ENCODE results near the gene ARID1B. TPM values are rescaled to one million over a fixed set of nuclear protein-coding genes. Genes with fewer than 3 reads are reported as not detected.
A peak's percentile ranks its signal among the peaks of the same experiment; 100 is the strongest.

The ARID1B gene
- total and polyA plus RNA-seq, 9 of the 15 experiments (the other 6 are each of a cell fraction or from before 2014, with no cell fraction given), result 12.5 to 50.5 (median 25.8) TPM

DNA sequence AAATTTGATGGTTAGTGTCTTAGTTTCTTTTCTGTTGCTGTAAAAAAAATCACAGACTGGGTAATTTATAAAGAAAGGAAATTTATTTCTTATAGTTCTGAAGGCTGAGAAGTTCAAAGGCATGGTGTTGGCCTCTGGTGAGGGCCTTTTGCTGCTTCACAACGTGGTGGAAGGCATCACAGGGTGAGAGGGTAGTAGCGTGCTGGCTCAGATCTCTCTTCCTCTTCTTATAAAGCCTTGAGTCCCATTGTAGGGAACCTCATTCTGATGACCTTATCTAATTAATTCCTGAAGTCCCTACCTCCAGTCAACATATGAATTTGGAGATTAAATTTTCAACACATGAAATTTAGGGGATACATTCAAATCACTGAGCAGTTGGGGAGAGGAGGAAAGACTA, 62.0 kb downstream of the ARID1B start:
- in situ Hi-C loops (cut with MboI), result no loop called here
- H3K27ac ChIP-seq (ENCODE audit: extremely low read depth, low read depth, low read length), result peak overlapping the region; percentile 29; the same call in 1 of the 3 replicates
- no peak overlapping the region for H3K4me3 ChIP-seq
- no TSS peak for BruUV-seq (replicated peaks)
- CTCF ChIA-PET (ENCODE audit: low intra/inter-chr PET ratio), result no interaction called here
- intact Hi-C loops (cut with micrococcal nuclease), result loop anchor here (5.0 kb wide), 1 partner anchor 152 kb away; no protein-coding TSS in a partner anchor
- ATAC-seq (peak; percentile 29), FAIRE-seq (no peak), DNase-seq (ENCODE audit: extremely low read depth in 1 of 4, low spot score in 3 of 4) (no peak)
- no peaks in the 10 kb centered on the region for H3K9me1 ChIP-seq (ENCODE audit: control insufficient read depth, insufficient read depth, low read length)
- WGBS (ENCODE audit: insufficient coverage, low coverage, missing lambda C conversion rate), result 46% methylated on average over 2 of the region's 2 CpGs
- no peaks in the 10 kb centered on the region for H3K27me3 ChIP-seq (ENCODE audit: control insufficient read depth in 2 of 2, insufficient read depth in 2 of 2, low read length in 2 of 2)
- no peak overlapping the region for H2AFZ ChIP-seq (ENCODE audit: low read depth, low read length)
- no peak overlapping the region; a peak in 1 of 4 replicates for H3K9ac ChIP-seq (ENCODE audit: insufficient read depth in 1 of 2, low read depth in 2 of 2, low read length in 2 of 2)
- H3K9me3 ChIP-seq (replicated peaks; ENCODE audit: control insufficient read depth, insufficient read depth, low read depth, low read length), result no peaks in the 10 kb centered on the region
- peaks cover 4% of the 10 kb centered on the region; the same call in 1 of the 3 replicates for H3K36me3 ChIP-seq (ENCODE audit: control insufficient read depth, insufficient read depth, low read length)
- H3K4me2 ChIP-seq (ENCODE audit: insufficient read depth, low read length), result peak overlapping the region; percentile 53; the same call in 1 of the 2 replicates
- H3K79me2 ChIP-seq (ENCODE audit: control insufficient read depth, insufficient read depth, low read length), result peaks cover 63% of the 10 kb centered on the region
- POLR2A ChIA-PET, result interaction anchor here (1.0 to 3.1 kb wide), 4 partner anchors 8 to 219 kb away, joined by 3 to 12 read pairs (median 5); no protein-coding TSS in a partner anchor
- H3K4me1 ChIP-seq (replicated peaks in 1 of 2; ENCODE audit: control insufficient read depth in 2 of 2, insufficient read depth in 2 of 2, low read length in 2 of 2), result peaks cover 15 to 28% of the 10 kb centered on the region in 2 experiments
- H4K20me1 ChIP-seq (replicated peaks; ENCODE audit: control insufficient read depth, insufficient read depth, low read length), result peaks cover 18% of the 10 kb centered on the region
- TF ChIP-seq POLR2AphosphoS5 (IDR thresholded peaks at IDR 0.05; ENCODE audit: control insufficient read depth, insufficient read depth, low read depth, low read length), result no peak
- TF ChIP-seq, protein P1, sequence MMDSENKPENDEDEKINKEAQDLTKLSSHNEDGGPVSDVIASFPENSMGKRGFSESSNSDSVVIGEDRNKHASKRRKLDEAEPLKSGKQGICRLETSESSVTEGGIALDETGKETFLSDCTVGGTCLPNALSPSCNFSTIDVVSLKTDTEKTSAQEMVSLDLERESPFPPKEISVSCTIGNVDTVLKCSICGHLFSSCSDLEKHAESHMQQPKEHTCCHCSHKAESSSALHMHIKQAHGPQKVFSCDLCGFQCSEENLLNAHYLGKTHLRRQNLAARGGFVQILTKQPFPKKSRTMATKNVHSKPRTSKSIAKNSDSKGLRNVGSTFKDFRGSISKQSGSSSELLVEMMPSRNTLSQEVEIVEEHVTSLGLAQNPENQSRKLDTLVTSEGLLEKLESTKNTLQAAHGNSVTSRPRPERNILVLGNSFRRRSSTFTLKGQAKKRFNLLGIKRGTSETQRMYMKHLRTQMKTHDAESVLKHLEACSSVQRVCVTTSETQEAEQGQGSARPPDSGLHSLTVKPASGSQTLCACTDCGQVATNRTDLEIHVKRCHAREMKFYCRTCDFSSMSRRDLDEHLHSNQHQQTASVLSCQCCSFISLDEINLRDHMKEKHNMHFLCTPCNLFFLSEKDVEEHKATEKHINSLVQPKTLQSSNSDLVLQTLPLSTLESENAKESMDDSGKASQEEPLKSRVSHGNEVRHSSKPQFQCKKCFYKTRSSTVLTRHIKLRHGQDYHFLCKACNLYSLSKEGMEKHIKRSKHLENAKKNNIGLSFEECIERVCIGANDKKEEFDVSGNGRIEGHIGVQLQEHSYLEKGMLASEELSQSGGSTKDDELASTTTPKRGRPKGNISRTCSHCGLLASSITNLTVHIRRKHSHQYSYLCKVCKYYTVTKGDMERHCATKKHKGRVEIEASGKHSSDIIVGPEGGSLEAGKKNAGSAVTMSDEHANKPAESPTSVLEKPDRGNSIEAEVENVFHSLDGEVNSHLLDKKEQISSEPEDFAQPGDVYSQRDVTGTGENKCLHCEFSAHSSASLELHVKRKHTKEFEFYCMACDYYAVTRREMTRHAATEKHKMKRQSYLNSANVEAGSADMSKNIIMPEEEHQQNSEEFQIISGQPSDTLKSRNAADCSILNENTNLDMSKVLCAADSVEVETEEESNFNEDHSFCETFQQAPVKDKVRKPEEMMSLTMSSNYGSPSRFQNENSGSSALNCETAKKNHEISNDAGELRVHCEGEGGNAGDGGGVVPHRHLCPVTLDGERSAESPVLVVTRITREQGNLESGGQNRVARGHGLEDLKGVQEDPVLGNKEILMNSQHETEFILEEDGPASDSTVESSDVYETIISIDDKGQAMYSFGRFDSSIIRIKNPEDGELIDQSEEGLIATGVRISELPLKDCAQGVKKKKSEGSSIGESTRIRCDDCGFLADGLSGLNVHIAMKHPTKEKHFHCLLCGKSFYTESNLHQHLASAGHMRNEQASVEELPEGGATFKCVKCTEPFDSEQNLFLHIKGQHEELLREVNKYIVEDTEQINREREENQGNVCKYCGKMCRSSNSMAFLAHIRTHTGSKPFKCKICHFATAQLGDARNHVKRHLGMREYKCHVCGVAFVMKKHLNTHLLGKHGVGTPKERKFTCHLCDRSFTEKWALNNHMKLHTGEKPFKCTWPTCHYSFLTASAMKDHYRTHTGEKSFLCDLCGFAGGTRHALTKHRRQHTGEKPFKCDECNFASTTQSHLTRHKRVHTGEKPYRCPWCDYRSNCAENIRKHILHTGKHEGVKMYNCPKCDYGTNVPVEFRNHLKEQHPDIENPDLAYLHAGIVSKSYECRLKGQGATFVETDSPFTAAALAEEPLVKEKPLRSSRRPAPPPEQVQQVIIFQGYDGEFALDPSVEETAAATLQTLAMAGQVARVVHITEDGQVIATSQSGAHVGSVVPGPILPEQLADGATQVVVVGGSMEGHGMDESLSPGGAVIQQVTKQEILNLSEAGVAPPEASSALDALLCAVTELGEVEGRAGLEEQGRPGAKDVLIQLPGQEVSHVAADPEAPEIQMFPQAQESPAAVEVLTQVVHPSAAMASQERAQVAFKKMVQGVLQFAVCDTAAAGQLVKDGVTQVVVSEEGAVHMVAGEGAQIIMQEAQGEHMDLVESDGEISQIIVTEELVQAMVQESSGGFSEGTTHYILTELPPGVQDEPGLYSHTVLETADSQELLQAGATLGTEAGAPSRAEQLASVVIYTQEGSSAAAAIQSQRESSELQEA (IDR thresholded peaks at IDR 0.05; ENCODE audit: low read depth), result no peak
- TF ChIP-seq SIN3B (IDR thresholded peaks at IDR 0.05; ENCODE audit: low read depth), result no peak
- no peak for TF ChIP-seq ZNF212 (CRISPR knock-in tag; IDR thresholded peaks at IDR 0.05)
- TF ChIP-seq, protein P2, sequence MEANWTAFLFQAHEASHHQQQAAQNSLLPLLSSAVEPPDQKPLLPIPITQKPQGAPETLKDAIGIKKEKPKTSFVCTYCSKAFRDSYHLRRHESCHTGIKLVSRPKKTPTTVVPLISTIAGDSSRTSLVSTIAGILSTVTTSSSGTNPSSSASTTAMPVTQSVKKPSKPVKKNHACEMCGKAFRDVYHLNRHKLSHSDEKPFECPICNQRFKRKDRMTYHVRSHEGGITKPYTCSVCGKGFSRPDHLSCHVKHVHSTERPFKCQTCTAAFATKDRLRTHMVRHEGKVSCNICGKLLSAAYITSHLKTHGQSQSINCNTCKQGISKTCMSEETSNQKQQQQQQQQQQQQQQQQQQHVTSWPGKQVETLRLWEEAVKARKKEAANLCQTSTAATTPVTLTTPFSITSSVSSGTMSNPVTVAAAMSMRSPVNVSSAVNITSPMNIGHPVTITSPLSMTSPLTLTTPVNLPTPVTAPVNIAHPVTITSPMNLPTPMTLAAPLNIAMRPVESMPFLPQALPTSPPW (CRISPR knock-in tag; IDR thresholded peaks at IDR 0.05), result no peak
- TF ChIP-seq CBFB (CRISPR knock-in tag; IDR thresholded peaks at IDR 0.05), result no peak
- no peak for TF ChIP-seq ILK (tag; IDR thresholded peaks at IDR 0.05; ENCODE audit: borderline replicate concordance, low read depth)
- TF ChIP-seq, protein P3, sequence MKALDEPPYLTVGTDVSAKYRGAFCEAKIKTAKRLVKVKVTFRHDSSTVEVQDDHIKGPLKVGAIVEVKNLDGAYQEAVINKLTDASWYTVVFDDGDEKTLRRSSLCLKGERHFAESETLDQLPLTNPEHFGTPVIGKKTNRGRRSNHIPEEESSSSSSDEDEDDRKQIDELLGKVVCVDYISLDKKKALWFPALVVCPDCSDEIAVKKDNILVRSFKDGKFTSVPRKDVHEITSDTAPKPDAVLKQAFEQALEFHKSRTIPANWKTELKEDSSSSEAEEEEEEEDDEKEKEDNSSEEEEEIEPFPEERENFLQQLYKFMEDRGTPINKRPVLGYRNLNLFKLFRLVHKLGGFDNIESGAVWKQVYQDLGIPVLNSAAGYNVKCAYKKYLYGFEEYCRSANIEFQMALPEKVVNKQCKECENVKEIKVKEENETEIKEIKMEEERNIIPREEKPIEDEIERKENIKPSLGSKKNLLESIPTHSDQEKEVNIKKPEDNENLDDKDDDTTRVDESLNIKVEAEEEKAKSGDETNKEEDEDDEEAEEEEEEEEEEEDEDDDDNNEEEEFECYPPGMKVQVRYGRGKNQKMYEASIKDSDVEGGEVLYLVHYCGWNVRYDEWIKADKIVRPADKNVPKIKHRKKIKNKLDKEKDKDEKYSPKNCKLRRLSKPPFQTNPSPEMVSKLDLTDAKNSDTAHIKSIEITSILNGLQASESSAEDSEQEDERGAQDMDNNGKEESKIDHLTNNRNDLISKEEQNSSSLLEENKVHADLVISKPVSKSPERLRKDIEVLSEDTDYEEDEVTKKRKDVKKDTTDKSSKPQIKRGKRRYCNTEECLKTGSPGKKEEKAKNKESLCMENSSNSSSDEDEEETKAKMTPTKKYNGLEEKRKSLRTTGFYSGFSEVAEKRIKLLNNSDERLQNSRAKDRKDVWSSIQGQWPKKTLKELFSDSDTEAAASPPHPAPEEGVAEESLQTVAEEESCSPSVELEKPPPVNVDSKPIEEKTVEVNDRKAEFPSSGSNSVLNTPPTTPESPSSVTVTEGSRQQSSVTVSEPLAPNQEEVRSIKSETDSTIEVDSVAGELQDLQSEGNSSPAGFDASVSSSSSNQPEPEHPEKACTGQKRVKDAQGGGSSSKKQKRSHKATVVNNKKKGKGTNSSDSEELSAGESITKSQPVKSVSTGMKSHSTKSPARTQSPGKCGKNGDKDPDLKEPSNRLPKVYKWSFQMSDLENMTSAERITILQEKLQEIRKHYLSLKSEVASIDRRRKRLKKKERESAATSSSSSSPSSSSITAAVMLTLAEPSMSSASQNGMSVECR (CRISPR knock-in tag; IDR thresholded peaks at IDR 0.05), result no peak
